Upper lobe of left lung (tissue), 4 donors: Measurements from ENCODE around the gene MUC6.

Experiments
- CTCF ChIP-seq, 6 experiments: fragments of 450-650 bp in 4 of 6; fragments of 200-600 bp in 2 of 6; sonication (generic) in 2 of 6; IDR thresholded peaks; one replicate each; pipeline ENCODE4 v1.5.1; 2016 to 2019; ENCODE audit warnings: antibody characterized with exemption in 6 of 6
- POLR2A ChIP-seq, 4 donors: fragments of 450-650 bp; IDR thresholded peaks; one replicate each; pipeline ENCODE4 v1.5.1; 2016 to 2017; ENCODE audit warnings: antibody characterized with exemption in 4 of 4, mild to moderate bottlenecking in 2 of 4

GRCh38 chr11:1007279-1007678 lies 29.2 kb downstream of the MUC6 start:
- TF ChIP-seq CTCF (IDR thresholded peaks at IDR 0.05) (no peak), POLR2A (IDR thresholded peaks at IDR 0.05) (no peak)
